Thyroid gland (tissue), 4 donors: Measurements from ENCODE around the gene ANXA7.

Experiments
- POLR2A ChIP-seq, 2 donors: fragments of 450-650 bp; IDR thresholded peaks; one replicate each; pipeline ENCODE4 v1.6.1; 2017; ENCODE audit warnings: antibody characterized with exemption in 2 of 2, mild to moderate bottlenecking in 2 of 2, moderate library complexity in 1 of 2
- TF ChIP-seq, protein P1 (sequence below), 6 experiments: fragments of 200-600 bp in 3 of 6; fragments of 450-650 bp in 3 of 6; sonication (generic) in 3 of 6; IDR thresholded peaks; one replicate each; pipeline ENCODE4 v1.5.1; 2016 to 2019; ENCODE audit warnings: antibody characterized with exemption in 6 of 6, mild to moderate bottlenecking in 2 of 6, inconsistent platforms in 1 of 6, moderate library complexity in 1 of 6

- TF ChIP-seq, protein P1, sequence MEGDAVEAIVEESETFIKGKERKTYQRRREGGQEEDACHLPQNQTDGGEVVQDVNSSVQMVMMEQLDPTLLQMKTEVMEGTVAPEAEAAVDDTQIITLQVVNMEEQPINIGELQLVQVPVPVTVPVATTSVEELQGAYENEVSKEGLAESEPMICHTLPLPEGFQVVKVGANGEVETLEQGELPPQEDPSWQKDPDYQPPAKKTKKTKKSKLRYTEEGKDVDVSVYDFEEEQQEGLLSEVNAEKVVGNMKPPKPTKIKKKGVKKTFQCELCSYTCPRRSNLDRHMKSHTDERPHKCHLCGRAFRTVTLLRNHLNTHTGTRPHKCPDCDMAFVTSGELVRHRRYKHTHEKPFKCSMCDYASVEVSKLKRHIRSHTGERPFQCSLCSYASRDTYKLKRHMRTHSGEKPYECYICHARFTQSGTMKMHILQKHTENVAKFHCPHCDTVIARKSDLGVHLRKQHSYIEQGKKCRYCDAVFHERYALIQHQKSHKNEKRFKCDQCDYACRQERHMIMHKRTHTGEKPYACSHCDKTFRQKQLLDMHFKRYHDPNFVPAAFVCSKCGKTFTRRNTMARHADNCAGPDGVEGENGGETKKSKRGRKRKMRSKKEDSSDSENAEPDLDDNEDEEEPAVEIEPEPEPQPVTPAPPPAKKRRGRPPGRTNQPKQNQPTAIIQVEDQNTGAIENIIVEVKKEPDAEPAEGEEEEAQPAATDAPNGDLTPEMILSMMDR (IDR thresholded peaks at IDR 0.05) = no peak
- no peak for TF ChIP-seq POLR2A (IDR thresholded peaks at IDR 0.05)
These were observed 73.7 kb downstream of the ANXA7 start for GRCh38 chr10:73340121-73340520.
